Measurements from ENCODE around the gene ZNF222. TPM values are rescaled to one million over a fixed set of nuclear protein-coding genes. Genes with fewer than 3 reads are reported as not detected.

ZNF222 gene
- polyA plus RNA-seq, 1 donor (not counting 4 experiments of a cell fraction or from before 2014, with no cell fraction given) = 2.7 TPM

GRCh38 chr19:44007473-44007872, 17.7 kb upstream of the ZNF222 start:
- H3K27me3 ChIP-seq (ENCODE audit: control insufficient read depth, extremely low read depth, insufficient read depth, low read length) = no peaks in the 10 kb centered on the region
- DNase-seq (ENCODE audit: low read depth, low spot score) (no peak), FAIRE-seq (no peak)
- peaks cover 21 to 24% of the 10 kb centered on the region in 2 experiments for H3K36me3 ChIP-seq (ENCODE audit: control insufficient read depth in 2 of 2, extremely low read depth in 1 of 2, insufficient read depth in 2 of 2, low read length in 2 of 2)
- no peak overlapping the region for H3K4me2 ChIP-seq (ENCODE audit: control insufficient read depth, extremely low read depth, insufficient read depth, low read depth, low read length)
- TF ChIP-seq CTCF (optimal IDR thresholded peaks at IDR 0.05 in 1 of 3, IDR thresholded peaks at IDR 0.05 in 1 of 3, conservative IDR thresholded peaks at IDR 0.05 in 1 of 3; ENCODE audit: extremely low read depth in 1 of 3, insufficient read depth in 2 of 3, low read length in 3 of 3) (no peak), EZH2 (IDR thresholded peaks at IDR 0.05; ENCODE audit: low read length) (no peak)
- no peak overlapping the region for H3K4me3 ChIP-seq (ENCODE audit: control insufficient read depth in 2 of 3, extremely low read depth in 1 of 3, insufficient read depth in 2 of 3, low read depth in 1 of 3, low read length in 3 of 3)
- H3K4me1 ChIP-seq (ENCODE audit: control insufficient read depth, extremely low read depth, insufficient read depth, low read length) = no peaks in the 10 kb centered on the region
- no peak overlapping the region for H3K27ac ChIP-seq (ENCODE audit: control insufficient read depth, insufficient read depth, low read length)
- no peaks in the 10 kb centered on the region for H3K9me1 ChIP-seq (ENCODE audit: control insufficient read depth, extremely low read depth, insufficient read depth, low read length)
- H3K9me3 ChIP-seq (ENCODE audit: control insufficient read depth, low read depth, low read length) = peaks cover 12% of the 10 kb centered on the region
- no peak overlapping the region for H2AFZ ChIP-seq (ENCODE audit: control insufficient read depth, low read length)
- H4K20me1 ChIP-seq (ENCODE audit: control insufficient read depth, extremely low read depth, insufficient read depth, low read length) = no peaks in the 10 kb centered on the region
- dilution Hi-C loops (cut with MboI; ENCODE audit: extremely low pct_ligation_motif_present, low sequenced_read_pairs) = no loop called here
- H3K79me2 ChIP-seq (ENCODE audit: control insufficient read depth, insufficient read depth, low read length) = peaks cover 8% of the 10 kb centered on the region
- no peak overlapping the region for H3K9ac ChIP-seq (ENCODE audit: control insufficient read depth, extremely low read depth, insufficient read depth, low read length)

GRCh38 chr19:44010468-44010867, 14.7 kb upstream of the ZNF222 start:
- dilution Hi-C loops (cut with MboI; ENCODE audit: extremely low pct_ligation_motif_present, low sequenced_read_pairs) = no loop called here
- Histone ChIP-seq H3K27me3 (ENCODE audit: control insufficient read depth, extremely low read depth, insufficient read depth, low read length) (no peaks in the 10 kb centered on the region), H3K36me3 (ENCODE audit: control insufficient read depth in 2 of 2, extremely low read depth in 1 of 2, insufficient read depth in 2 of 2, low read length in 2 of 2) (peaks cover 21 to 24% of the 10 kb centered on the region in 2 experiments), H3K4me2 (ENCODE audit: control insufficient read depth, extremely low read depth, insufficient read depth, low read depth, low read length) (no peak overlapping the region), H3K4me1 (ENCODE audit: control insufficient read depth, extremely low read depth, insufficient read depth, low read length) (no peaks in the 10 kb centered on the region), H3K9ac (ENCODE audit: control insufficient read depth, extremely low read depth, insufficient read depth, low read length) (no peak overlapping the region), H3K27ac (ENCODE audit: control insufficient read depth, insufficient read depth, low read length) (no peak overlapping the region), H3K9me3 (ENCODE audit: control insufficient read depth, low read depth, low read length) (peaks cover 12% of the 10 kb centered on the region), H2AFZ (ENCODE audit: control insufficient read depth, low read length) (no peak overlapping the region), H4K20me1 (ENCODE audit: control insufficient read depth, extremely low read depth, insufficient read depth, low read length) (no peaks in the 10 kb centered on the region), H3K4me3 (ENCODE audit: control insufficient read depth in 2 of 3, extremely low read depth in 1 of 3, insufficient read depth in 2 of 3, low read depth in 1 of 3, low read length in 3 of 3) (no peak overlapping the region), H3K9me1 (ENCODE audit: control insufficient read depth, extremely low read depth, insufficient read depth, low read length) (no peaks in the 10 kb centered on the region), H3K79me2 (ENCODE audit: control insufficient read depth, insufficient read depth, low read length) (no peaks in the 10 kb centered on the region)
- FAIRE-seq (no peak), DNase-seq (ENCODE audit: low read depth, low spot score) (no peak)
- TF ChIP-seq EZH2 (IDR thresholded peaks at IDR 0.05; ENCODE audit: low read length) (no peak), CTCF (optimal IDR thresholded peaks at IDR 0.05 in 1 of 3, IDR thresholded peaks at IDR 0.05 in 1 of 3, conservative IDR thresholded peaks at IDR 0.05 in 1 of 3; ENCODE audit: extremely low read depth in 1 of 3, insufficient read depth in 2 of 3, low read length in 3 of 3) (no peak)

All from keratinocyte (primary cell).